ENCODE measurements around the gene MPDZ. TPM values are rescaled to one million over a fixed set of nuclear protein-coding genes. Genes with fewer than 3 reads are reported as not detected.

The MPDZ gene
- total RNA-seq, 1 experiment from 2014 or later = 46.7 TPM

DNA sequence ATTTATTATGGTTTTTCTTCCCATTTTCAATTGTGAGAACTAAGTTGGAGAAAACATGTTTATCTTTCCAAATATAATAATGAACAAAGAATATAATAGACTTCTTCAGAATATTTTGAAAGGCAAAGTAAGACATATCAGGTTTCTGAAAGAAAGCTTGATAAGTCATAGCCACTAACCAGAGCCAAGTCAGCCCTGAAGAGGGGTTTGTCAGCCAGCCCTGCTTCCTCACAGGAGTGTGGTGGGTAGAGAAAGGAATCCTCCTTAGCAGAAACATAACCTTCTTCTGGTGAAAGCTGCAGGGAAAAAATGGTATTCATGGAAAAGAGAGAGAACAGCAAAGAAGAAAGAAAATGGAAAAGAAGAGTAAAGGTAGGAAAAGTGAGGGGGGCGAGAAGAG lies 93.4 kb downstream of the MPDZ start:
- H3K9ac ChIP-seq (ENCODE audit: extremely low read depth, insufficient read length, low read length) = no peak overlapping the region
- H3K4me1 ChIP-seq (ENCODE audit: insufficient read depth, low read length) = no peaks in the 10 kb centered on the region
- H3K27me3 Mint-ChIP-seq (ENCODE audit: low read depth) = no peaks in the 10 kb centered on the region
- H2BK5ac ChIP-seq (ENCODE audit: insufficient read length, low read length) = no peak overlapping the region
- H3K4me2 ChIP-seq (ENCODE audit: insufficient read depth, insufficient read length, low read length) = no peak overlapping the region
- no peak overlapping the region for H3K56ac ChIP-seq (ENCODE audit: insufficient read length, low read depth, low read length)
- H2BK120ac ChIP-seq (ENCODE audit: low read depth, low read length, poor library complexity, severe bottlenecking) = no peak overlapping the region
- no peak for DNase-seq
- H2BK15ac ChIP-seq (ENCODE audit: low read depth, low read length) = no peak overlapping the region
- no peaks in the 10 kb centered on the region for H3K9me3 ChIP-seq (ENCODE audit: control insufficient read depth, low read depth, low read length)
- no peak overlapping the region for H4K8ac ChIP-seq (replicated peaks; ENCODE audit: insufficient read length, low read depth, low read length)
- H3K79me2 ChIP-seq (ENCODE audit: insufficient read depth, low read length) = no peaks in the 10 kb centered on the region
- H3K14ac ChIP-seq (ENCODE audit: insufficient read depth, low read length) = no peak overlapping the region
- H2BK12ac ChIP-seq (ENCODE audit: insufficient read length, low read depth, low read length) = no peak overlapping the region
- H3K4me3 Mint-ChIP-seq = no peak overlapping the region
- no peaks in the 10 kb centered on the region for H3K79me1 ChIP-seq (ENCODE audit: insufficient read depth, low read depth, low read length, poor library complexity, severe bottlenecking)
- H3K18ac ChIP-seq (ENCODE audit: insufficient read length, low read depth, low read length) = no peak overlapping the region
- H3K4me1 Mint-ChIP-seq = no peaks in the 10 kb centered on the region
- no peaks in the 10 kb centered on the region for H3K27me3 ChIP-seq (ENCODE audit: insufficient read depth, low read length)
- no peaks in the 10 kb centered on the region for H4K20me1 ChIP-seq (ENCODE audit: control insufficient read depth, insufficient read depth, insufficient read length)
- no peaks in the 10 kb centered on the region for H3K23me2 ChIP-seq (ENCODE audit: insufficient read length, low read depth, low read length, poor library complexity, severe bottlenecking)
- no peak overlapping the region for H2AFZ ChIP-seq (ENCODE audit: low read length)
- H3K23ac ChIP-seq (ENCODE audit: insufficient read length, low read depth, low read length) = no peak overlapping the region
- H3K36me3 Mint-ChIP-seq (ENCODE audit: insufficient read depth in 1 of 3, low read depth in 3 of 3) = peaks cover 1 to 49% (median 23%) of the 10 kb centered on the region in 3 experiments; a peak in 6 of 7 replicates
- no peaks in the 10 kb centered on the region for H3K9me3 Mint-ChIP-seq
- H4K5ac ChIP-seq (ENCODE audit: insufficient read length, low read depth, low read length) = no peak overlapping the region
- 100% methylated on average over 1 of the region's 1 CpG for WGBS (ENCODE audit: extremely low coverage, insufficient read length, low lambda C conversion rate)
- H4K91ac ChIP-seq (ENCODE audit: insufficient read length, low read depth, low read length) = no peak overlapping the region
- no peak overlapping the region for H3T11ph ChIP-seq (ENCODE audit: low read length)
- H2AK5ac ChIP-seq (ENCODE audit: insufficient read length, low read length) = no peak overlapping the region
- H3K27ac ChIP-seq (ENCODE audit: insufficient read length, low read depth, low read length) = no peak overlapping the region
- H2BK20ac ChIP-seq (ENCODE audit: low read depth, low read length, poor library complexity, severe bottlenecking) = no peak overlapping the region
- H3K27ac Mint-ChIP-seq = 0 out of 7 replicates have a peak overlapping the region, but pooled peaks of 1 of the 3 experiments have one; percentile 33
- TF ChIP-seq, protein P1, sequence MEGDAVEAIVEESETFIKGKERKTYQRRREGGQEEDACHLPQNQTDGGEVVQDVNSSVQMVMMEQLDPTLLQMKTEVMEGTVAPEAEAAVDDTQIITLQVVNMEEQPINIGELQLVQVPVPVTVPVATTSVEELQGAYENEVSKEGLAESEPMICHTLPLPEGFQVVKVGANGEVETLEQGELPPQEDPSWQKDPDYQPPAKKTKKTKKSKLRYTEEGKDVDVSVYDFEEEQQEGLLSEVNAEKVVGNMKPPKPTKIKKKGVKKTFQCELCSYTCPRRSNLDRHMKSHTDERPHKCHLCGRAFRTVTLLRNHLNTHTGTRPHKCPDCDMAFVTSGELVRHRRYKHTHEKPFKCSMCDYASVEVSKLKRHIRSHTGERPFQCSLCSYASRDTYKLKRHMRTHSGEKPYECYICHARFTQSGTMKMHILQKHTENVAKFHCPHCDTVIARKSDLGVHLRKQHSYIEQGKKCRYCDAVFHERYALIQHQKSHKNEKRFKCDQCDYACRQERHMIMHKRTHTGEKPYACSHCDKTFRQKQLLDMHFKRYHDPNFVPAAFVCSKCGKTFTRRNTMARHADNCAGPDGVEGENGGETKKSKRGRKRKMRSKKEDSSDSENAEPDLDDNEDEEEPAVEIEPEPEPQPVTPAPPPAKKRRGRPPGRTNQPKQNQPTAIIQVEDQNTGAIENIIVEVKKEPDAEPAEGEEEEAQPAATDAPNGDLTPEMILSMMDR (conservative IDR thresholded peaks at IDR 0.05) = no peak
- H3K4ac ChIP-seq (ENCODE audit: low read depth, low read length) = no peak overlapping the region
